ENCODE data around the gene PTEN.

DNA sequence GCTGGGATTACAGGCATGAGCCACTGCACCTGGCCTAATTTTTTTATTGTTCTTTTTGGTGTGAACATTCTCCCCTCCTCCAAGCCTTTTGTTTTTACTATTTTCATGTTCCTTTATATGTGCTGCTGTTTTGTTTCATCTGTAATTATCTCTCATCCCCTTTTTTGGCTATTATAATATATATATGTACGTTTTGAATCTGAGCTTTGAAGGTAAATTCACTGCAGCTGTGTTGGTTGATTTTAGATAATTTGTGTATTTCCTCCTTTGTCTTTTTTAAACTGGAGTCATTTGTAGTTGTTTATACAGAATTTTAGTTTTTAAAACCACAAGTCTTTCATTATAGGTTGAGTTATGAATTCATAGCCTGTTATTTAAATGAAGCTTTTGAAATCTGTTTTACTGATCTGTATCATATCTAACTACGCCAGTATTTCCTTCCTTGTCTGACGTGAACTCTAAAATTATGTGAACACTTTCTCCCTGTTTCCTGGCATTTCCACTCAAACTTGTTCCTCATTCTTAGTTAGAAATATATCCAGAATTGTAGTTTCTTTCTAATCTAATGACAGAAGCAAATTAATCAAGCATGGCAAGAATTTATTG is 54.9 kb downstream of the PTEN start:
- TF ChIP-seq, protein P1, sequence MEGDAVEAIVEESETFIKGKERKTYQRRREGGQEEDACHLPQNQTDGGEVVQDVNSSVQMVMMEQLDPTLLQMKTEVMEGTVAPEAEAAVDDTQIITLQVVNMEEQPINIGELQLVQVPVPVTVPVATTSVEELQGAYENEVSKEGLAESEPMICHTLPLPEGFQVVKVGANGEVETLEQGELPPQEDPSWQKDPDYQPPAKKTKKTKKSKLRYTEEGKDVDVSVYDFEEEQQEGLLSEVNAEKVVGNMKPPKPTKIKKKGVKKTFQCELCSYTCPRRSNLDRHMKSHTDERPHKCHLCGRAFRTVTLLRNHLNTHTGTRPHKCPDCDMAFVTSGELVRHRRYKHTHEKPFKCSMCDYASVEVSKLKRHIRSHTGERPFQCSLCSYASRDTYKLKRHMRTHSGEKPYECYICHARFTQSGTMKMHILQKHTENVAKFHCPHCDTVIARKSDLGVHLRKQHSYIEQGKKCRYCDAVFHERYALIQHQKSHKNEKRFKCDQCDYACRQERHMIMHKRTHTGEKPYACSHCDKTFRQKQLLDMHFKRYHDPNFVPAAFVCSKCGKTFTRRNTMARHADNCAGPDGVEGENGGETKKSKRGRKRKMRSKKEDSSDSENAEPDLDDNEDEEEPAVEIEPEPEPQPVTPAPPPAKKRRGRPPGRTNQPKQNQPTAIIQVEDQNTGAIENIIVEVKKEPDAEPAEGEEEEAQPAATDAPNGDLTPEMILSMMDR (IDR thresholded peaks at IDR 0.05) = no peak
- TF ChIP-seq POLR2AphosphoS5 (IDR thresholded peaks at IDR 0.05) (no peak), POLR2A (IDR thresholded peaks at IDR 0.05) (no peak)

Data from breast epithelium (tissue), 3 donors.